CD4-positive, alpha-beta T cell treated with Interferon alpha-2 for 1 hour (primary cell): Measurements from ENCODE around the gene MIPOL1.

Experiments
- DNase-seq, 2 donors: peaks; one replicate each; pipeline ENCODE4 v3.0.0-alpha.2; 2020 to 2022

Gene MIPOL1

GRCh38 chr14:37589715-37590427 lies 392.1 kb downstream of the MIPOL1 start:
- DNase-seq: no peak

- DNase-seq: no peak
These were observed 392.8 kb downstream of the MIPOL1 start for GRCh38 chr14:37590428-37591139.

GRCh38 chr14:37591311-37591940 lies 393.7 kb downstream of the MIPOL1 start:
- no peak for DNase-seq

DNA sequence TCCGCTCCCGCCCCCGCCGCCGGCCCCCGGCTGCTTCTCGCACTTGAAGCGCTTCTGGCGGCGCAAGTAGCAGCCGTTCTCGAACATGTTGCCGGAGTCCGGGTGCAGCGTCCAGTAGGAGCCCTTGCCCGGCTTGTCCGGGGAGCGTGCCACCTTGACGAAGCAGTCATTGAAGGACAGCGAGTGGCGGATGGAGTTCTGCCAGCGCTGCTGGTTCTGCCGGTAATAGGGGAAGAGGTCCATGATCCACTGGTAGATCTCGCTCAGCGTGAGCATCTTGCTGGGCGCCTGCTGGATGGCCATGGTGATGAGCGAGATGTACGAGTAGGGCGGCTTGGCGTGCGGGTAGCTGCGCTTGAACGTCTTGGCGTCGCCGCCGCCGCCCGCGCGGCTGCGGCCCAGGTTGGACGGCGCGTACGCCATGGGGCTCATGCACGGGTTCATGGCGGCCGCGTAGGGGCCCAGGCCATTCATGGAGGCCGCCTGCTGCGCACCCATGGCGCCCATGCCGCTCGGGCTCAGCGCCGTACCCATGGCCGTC lies 394.3 kb downstream of the MIPOL1 start:
- DNase-seq: no peak

DNA sequence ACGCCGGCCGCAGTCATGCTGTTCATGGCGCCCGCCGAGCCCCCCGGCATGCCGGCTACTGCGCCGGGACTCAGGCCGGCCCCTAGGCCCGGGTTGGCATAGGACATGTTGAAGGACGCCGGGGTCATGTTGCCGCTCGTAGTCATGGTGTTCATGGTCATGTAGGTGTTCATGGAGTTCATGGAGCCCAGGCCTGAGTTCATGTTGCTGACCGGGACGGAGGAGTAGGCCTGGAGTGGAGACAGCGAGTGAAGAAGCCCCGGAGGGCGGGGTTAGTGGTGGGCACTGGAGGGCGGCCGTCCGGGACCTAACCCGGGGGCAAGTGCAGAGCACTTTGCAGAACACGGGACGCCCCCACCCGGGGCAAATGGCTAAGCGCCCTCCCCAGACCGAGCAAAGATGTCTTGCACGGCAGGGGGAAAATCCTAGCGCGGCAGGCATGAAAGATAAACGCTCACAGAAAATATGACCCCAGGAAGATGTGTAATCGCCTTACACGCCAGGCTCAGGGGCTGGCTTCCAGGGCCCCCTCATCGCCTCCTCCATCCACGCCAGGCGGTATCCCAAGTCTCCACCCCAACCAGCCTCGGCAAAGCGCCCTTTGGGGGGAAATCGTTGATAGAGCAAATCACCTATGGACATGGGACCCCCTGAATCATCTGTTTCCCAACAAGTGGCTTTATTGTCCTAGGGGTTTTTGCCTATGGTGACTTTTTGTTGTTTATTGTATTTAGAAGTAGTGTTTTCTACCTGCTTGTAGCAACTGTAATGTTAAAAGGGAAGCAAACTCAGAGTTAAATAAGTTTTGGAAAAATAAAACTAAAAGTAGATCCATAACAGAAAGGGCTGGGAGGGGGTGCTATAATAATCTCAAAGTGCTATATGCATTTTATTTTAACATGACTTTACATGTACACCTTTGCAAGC lies 395.0 kb downstream of the MIPOL1 start:
- no peak for DNase-seq

DNA sequence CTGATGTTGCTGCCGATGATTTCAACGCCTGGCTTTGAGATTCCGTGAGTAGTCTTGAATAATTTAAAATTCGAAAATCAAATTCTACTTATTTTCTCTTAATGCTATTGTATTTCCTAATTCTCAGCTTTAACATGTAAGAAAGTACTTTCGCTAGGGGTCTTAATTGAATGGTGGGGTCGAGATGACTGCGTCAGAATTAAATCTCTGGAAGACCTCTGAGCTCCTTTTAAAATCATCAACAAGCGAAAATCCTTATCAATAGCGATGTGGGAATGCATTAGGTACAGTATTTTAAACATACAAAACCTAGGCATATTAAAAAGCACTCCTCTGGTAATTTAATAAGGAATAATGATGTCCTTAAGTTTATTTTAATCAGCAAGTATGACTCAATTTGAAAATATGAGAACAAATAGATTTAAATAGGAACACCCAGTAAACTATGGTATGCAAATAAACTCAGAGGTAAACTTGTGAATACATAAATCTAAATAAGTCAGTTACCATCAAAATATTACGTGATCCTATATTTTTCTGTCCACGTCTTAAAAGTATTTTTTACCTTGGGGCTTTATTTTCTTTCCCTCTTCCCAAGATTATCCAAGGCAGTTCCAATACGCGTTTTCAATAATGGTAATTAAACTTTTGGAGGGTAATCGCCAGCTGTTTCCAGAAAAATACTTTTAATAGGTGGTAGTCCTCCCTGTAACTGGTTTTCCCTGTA lies 395.9 kb downstream of the MIPOL1 start:
- no peak for DNase-seq

- DNase-seq: peak in 1 of 2 donors; percentile 24
These were observed 396.7 kb downstream of the MIPOL1 start for GRCh38 chr14:37594238-37594970.

DNA sequence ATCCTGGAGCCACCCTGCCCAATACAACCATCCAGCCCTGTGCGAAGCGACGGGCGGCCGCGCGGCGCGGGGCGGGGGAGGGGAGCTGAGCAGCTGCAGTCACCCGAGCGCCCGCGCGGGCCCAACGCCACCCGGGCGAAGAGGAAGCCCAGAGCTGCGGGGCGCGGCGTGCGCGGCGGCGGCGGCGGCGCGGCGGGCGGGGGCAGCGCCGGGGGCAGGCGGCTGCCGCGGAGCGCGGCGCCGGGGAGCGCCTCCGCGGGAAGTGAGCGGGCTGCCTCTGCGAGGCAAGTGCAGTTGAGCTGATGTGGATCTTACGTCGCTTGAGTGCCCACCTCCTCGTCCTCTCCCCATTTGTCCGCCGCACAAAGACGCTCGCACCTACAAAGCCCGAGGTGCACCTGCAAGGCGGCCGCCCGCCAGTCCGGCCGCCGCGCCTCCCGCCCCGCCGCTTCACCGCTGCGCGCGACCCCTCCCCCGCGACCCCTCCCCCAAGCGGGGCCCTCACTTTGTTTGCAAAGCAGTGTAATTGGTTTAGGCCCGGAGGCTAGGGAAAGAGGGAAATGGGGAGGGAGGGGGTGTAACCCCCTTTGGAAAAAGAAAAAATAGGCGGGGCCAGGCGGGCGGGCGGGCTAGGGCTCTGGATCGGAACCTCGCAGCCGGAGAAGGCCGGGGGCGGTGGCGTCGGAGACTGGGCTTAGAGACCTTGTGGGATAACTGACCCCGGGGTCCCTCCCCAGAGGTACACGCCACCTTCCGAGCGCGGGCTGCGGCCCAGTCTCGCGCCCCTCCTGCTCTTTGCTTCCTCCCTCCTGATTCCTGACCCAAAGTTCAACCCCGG lies 397.5 kb downstream of the MIPOL1 start, which contains the start of the genes FOXA1 and TTC6:
Gene FOXA1, minus strand, starts transcription at position 279 of the 838 bp plus-strand sequence. Its CDS starts 277 bp downstream, at position 2.
Gene TTC6, plus strand, starts transcription at position 659 of the 838 bp plus-strand sequence. CDS start 26,436 bp downstream, outside the sequence.
- DNase-seq: no peak

DNA sequence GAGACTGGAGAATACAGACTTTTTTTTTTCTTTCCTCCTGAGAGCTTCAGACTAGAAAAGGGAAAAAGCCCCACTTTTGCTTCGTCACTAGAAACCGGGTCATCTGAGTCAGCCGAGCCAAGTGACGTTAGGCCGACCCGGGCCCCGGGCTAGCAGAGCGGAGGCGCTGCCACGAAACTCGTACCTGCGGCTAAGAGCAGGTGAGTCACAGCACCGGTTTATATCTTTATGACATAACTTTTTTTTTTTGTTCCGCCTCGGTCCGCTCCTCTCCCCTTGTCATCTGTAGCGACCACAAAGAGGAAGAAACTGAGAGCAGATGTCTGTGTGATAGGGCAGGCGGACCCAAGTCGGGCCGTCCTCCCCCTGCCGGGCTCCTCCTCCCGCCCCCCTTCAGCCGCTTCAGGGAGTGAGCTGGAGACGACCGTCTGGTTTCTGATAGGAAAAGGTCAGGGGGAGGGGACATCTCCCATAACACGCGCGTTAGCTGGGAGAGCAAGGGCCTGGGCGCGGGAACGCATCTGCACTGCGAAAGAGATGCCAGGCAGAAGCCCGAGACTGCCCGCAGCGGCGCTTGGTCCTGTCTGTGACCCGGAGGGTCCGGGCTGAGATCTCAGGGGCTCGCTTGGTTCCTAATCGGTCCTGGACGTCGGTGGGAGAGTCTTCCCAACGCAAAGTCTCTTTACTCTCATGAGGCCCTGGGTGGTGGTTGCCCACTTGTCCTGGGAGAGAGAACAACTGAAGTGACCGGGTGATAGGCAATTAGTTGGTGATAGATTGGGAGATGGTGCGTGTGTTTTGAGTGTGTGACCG lies 398.3 kb downstream of the MIPOL1 start:
- peak in 1 of 2 donors; percentile 15 for DNase-seq

DNA sequence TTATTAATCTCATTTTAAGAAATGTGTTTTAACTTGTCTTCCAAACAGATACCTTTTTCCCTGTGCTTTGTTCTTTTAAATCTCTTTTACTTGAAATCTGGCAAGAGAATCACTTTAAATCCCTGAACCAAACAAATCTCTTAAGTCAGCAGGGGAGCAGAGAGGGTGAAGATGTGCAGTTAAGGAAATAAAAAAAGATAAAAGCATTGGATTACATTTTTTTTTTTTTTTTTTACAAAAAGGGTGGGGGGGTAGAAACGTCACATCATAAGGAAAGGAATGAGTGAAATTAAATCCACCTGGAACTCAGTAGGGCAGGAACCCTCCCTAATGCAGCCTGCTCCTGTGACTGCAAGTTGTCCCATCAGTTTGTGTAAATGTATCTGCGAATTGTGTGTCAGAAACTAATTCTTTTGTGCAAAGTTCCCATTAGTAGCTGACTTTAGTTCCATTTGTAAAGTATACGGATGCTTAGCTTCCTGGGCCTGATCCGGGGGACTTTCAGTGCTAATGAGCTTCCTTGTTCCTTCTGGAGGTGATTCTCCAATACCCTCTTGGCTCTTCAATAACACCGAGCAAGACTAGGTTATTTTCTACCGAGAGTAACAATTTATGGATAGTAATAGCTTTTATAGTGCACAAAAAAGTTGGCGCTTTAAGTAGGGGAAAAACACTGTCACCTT lies 399.2 kb downstream of the MIPOL1 start:
- no peak for DNase-seq

- no peak for DNase-seq
These were observed 399.8 kb downstream of the MIPOL1 start for GRCh38 chr14:37597538-37597913.

DNA sequence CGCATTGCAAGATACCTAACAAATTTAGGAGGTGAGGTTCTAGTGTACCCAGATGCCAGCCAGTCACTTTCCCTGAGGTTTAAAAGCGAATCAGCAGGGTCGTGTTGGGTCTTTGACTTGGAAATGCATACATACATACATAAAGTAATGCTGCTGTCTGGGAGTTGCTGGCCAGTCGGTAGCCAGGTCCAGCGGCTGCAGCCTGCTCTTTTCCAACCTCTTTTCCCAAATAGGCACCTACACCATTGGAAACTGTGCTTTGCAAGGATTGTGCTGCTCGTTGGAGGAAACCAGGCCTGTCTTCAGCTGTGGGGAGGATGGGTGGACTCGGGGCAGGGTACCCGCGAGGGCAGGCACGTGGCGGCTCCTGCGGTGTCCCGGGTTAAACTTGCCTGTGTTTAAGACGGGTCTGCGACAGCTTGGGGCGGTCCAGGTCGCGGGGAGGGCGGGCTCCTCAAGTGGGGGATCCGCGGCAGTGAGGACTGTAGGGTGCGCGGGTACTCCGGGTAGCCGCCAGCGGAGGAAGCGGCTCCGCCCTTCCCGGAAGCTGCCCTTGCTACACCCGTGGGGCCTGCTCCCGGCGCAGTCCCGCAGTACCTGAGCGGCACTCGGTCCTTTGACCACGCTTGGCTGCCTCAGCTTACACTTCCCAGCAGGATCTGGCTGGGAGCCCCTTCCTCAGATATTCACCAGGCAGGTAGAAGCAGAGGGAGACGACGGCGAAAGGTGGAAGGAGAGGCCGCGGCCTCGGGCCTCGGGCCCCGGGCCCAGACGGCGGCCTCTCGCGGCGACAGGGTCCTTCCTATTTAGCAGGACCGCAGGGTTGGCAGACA lies 400.4 kb downstream of the MIPOL1 start:
- DNase-seq: no peak

GRCh38 chr14:37598747-37599506 lies 401.2 kb downstream of the MIPOL1 start:
- DNase-seq: no peak

DNA sequence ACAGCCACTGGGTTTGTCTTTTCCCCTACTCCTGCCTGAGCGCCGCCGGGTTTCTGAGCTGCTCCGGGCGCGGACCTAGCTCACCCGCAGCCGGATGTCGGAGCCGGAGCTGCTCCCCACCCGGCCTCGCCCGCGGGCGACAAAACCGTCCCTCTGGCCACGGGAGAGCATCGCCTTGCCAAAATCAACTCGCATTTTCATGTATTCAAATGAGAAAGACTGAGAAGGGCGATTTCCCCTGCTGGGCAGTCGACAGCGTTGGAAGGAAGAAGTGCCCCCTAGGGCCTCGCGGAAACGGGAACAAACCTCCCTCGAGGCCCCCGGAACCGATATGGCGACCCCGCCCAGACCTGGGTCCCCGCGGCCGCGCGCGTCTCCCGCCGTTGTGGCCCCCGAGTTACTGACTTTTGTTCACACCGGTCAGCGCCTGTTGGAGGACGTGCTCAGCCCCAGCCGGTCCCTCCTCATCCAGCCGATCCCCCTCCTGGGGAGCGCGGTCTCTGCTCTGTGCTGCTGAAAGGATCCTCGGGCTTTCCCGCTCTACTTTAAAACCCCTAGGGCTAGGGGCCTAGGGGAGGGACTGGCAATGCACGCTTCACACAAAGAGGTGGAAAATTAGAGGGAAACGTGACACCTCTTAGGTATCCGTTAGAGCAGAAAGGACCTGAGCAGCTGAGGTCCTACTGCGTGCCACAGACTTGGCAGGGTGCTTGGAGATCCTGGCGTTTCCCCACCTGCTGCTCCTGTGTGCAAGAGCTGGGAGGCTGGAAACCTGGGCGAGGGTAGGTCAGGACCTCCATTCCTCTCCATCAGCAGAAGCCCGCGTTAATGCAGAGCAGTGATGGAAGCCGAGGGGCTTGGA lies 402.0 kb downstream of the MIPOL1 start:
- DNase-seq: no peak

DNA sequence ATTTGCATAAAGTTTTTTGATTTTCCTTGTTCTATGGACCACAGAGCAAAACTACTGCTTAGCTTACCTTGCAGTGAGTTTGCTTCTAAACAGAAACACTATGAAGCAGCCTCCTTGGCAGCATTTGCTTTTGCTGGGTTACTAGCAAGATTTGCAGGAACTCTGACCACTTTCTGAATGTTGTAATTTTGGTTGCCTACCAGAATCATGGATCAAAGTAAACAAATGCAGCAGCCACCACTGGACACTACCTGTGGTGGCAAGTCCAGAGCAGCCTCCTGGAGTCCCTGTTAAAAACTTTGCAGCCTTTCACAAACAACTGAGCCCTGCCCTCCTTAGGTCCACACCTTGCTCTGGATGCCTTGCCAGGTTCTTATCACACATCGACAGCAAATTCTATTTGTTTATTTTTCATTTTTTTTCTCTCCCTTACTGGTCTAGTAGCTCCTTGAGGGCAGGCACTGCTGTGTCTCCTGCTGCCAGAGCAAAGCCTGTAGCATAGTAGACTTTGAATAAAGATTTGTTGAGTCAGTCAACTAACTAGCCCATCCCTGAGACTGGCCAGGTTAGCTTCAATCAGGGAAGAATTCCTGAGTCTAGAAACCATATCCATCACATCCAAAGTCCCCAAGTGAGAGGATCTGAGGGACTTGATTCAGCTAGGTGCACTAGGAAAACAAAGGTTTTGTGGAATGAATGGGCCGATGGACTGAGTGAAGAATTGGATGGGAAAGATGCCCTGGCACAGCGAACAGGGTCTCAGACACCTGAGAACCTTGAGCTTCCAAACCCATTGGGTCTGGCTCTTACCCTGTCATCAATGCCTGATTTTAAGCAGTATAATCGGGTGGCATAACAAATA lies 403.4 kb downstream of the MIPOL1 start:
- DNase-seq: no peak
